ENCODE measurements around the gene KIAA1958. TPM values are rescaled to one million over a fixed set of nuclear protein-coding genes. Genes with fewer than 3 reads are reported as not detected.

Gene KIAA1958
- total RNA-seq, 1 experiment from 2014 or later = 17.6 TPM

GRCh38 chr9:112548836-112549595, 62.4 kb downstream of the KIAA1958 start:
- no peaks in the 10 kb centered on the region for H3K4me1 ChIP-seq
- H3K27ac ChIP-seq = no peak overlapping the region
- no peaks in the 10 kb centered on the region for H3K9me3 ChIP-seq (replicated peaks)
- no peaks in the 10 kb centered on the region for H3K36me3 ChIP-seq
- no peaks in the 10 kb centered on the region for H3K27me3 ChIP-seq
- DNase-seq = no peak
- H3K4me3 ChIP-seq = no peak overlapping the region

DNA sequence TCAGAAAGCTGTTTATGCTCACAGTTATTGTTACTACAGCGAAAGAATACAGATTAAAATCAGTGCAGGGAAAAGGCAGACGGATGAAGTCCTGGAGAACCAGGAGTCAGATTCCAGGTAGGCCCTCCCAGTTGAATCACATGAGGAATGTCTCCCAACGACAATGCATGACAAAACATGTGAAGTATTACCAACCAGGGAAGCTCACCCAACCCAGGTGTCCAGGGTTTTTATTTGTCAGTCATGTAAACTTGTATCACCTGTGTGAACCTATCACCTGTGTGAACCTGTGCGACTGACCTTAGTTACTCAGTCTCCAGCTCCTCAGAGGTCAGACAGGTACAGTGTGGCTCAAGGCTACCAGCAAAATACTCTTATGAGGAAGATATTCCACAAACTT, 63.9 kb downstream of the KIAA1958 start:
- Histone ChIP-seq H3K27me3 (no peaks in the 10 kb centered on the region), H3K4me3 (no peak overlapping the region), H3K9me3 (replicated peaks) (no peaks in the 10 kb centered on the region), H3K4me1 (no peaks in the 10 kb centered on the region), H3K27ac (no peak overlapping the region), H3K36me3 (no peaks in the 10 kb centered on the region)
- DNase-seq = no peak

DNA sequence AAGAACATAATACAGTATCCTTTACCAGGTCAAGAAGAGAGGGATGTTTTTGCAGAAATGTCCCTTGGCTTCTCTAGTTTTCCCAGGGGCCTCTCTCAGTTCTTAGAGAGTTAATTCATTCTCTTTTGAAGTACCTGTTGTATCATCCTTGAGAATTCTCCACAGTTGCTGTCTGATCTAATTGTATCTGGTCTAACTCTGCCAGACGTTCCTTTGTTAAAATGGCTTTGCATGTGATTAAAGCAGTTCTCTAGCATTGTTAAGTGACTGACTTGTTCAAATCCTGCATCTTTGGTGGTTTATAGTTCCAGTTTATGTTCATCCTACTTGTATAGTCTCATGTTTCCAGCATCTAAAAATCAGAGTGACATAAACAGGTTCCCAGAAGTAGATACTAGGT, 65.0 kb downstream of the KIAA1958 start:
- H3K27ac ChIP-seq = no peak overlapping the region
- H3K36me3 ChIP-seq = no peaks in the 10 kb centered on the region
- no peaks in the 10 kb centered on the region for H3K27me3 ChIP-seq
- H3K9me3 ChIP-seq (replicated peaks) = no peaks in the 10 kb centered on the region
- H3K4me3 ChIP-seq = no peak overlapping the region
- no peaks in the 10 kb centered on the region for H3K4me1 ChIP-seq
- no peak for DNase-seq

GRCh38 chr9:112552229-112553056, 65.8 kb downstream of the KIAA1958 start:
- no peak for DNase-seq
- Histone ChIP-seq H3K27ac (no peak overlapping the region), H3K4me3 (no peak overlapping the region), H3K9me3 (replicated peaks) (no peaks in the 10 kb centered on the region), H3K36me3 (no peaks in the 10 kb centered on the region), H3K27me3 (no peaks in the 10 kb centered on the region), H3K4me1 (no peaks in the 10 kb centered on the region)

GRCh38 chr9:112553256-112553826, 66.7 kb downstream of the KIAA1958 start:
- no peaks in the 10 kb centered on the region for H3K9me3 ChIP-seq (replicated peaks)
- no peaks in the 10 kb centered on the region for H3K4me1 ChIP-seq
- H3K36me3 ChIP-seq = no peaks in the 10 kb centered on the region
- no peak overlapping the region for H3K4me3 ChIP-seq
- H3K27ac ChIP-seq = no peak overlapping the region
- DNase-seq = no peak
- H3K27me3 ChIP-seq = no peaks in the 10 kb centered on the region

DNA sequence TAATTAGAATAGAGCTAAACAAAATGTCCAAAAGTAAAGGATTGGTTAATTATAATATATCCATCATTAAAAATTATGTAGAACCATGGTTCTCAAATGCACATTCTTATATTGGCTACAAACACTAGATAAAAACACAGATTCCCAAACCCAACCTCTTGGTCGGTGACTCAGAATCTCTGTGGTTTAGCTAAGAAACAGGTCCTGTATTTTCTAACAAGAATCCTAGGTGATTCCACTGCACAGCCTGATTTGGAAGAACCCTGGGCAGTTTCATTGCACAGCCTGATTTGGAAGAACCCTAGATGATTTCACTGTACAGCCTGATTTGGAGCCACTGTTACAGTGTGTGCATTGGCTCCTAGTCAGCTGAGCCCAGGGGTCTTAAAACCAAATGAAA, 67.9 kb downstream of the KIAA1958 start:
- no peak overlapping the region for H3K27ac ChIP-seq
- no peak for DNase-seq

DNA sequence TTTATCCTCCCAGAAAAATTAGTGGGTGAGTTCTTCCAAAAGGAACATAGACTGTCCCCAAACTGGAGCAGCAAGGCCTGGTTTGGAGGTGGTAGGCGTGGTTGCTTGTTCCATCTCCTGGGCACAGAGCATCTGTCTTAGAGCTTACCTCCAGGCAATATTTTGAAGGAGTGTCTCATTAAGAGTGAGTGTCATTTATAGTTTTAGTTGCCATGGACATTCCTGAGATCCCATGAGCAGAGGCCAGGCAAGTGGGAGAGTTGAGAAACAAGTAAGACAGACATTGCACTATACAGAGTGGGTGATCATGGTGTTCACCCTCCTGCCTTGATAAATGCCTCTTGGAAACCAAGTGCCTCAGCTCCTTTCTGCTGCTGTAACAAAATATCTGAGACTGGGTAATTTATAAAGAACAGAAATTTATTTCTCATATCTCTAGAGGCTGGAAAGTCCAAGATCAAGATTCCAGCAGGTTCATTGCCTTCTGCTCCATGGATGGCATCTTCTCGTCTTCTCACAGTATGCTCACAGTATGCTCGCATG, 68.5 kb downstream of the KIAA1958 start:
- no peak overlapping the region for H3K27ac ChIP-seq
- DNase-seq = no peak
- no peaks in the 10 kb centered on the region for H3K27me3 ChIP-seq
- no peaks in the 10 kb centered on the region for H3K36me3 ChIP-seq
- no peaks in the 10 kb centered on the region for H3K9me3 ChIP-seq (replicated peaks)
- H3K4me1 ChIP-seq = no peaks in the 10 kb centered on the region
- H3K4me3 ChIP-seq = no peak overlapping the region

More for the DNA sequence above, 67.9 kb downstream of the KIAA1958 start:
- H3K27me3 ChIP-seq = no peaks in the 10 kb centered on the region
- no peaks in the 10 kb centered on the region for H3K36me3 ChIP-seq
- H3K4me1 ChIP-seq = no peaks in the 10 kb centered on the region
- no peak overlapping the region for H3K4me3 ChIP-seq
- H3K9me3 ChIP-seq (replicated peaks) = no peaks in the 10 kb centered on the region

DNA sequence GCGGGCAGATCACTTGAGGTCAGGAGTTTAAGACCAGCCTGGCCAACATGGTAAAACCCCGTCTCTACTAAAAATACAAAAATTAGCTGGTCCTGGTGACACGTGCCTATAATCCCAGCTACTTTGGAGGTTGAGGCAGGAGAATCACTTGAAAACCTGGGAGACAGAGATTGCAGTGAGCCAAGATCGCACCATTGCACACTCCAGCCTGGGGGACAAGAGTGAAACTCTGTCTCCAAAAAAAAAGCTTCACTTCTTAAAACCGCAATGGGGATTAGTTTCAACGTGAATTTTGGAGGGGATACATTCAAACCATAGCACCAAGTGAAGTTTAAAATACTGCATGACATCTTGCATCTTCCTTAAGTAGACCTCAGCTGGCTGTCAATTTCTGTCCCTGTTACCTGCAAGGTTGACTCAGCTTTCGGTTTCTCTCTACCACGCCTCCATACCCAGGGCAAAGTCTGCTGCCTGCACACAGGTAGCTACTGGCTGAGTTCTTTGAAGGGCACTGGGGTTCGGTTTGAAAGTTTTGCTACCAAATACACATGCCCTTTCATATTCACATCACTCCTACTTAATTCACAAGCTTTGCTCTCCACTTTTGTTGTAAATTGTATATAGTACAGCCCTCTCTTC, 69.3 kb downstream of the KIAA1958 start:
- DNase-seq = no peak
- H3K27ac ChIP-seq = no peak overlapping the region
- H3K9me3 ChIP-seq (replicated peaks) = no peaks in the 10 kb centered on the region

DNA sequence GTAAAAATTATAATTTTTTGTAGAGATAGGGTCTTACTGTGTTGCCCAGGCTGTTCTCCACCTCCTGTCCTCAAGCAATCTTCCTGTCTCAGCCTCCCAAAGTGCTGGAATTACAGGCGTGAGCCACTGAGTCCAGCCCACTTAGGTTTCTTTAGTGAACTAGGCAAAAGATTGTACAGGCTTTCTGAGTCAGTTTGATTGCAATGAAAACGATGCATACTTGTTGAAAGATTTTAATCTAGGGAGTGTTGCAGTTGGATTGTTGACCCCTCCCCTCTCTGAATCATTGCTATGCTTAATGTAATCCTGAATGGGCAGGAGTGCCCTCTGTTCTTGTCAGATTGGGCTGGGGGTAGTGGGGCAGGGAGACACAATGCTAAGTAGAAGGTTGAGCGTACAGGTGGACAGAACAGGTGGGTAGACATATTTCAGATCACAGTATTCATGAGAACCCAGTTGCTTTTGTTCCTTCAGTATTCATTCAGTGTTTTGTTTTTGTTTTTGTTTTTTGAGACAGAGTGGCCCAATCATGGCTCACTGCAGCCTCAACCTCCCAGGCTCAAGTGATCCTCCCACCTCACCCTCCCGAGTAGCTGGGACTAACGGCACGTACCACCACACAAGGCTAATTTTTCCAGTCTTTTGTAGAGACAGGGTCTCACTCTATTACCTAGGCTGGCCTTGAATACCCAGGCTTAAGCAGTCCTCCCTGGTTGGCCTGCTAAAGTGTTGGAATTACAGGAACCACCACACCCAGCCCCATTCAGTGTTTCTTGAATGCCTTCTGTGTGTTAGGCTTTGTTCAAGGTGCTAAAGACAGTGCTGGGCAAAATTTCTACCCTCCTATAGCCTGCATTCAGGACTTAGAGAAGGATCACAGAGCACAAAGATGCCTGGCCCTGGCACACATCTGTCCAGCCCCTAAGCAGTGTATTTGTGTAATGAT, 70.1 kb downstream of the KIAA1958 start:
- Histone ChIP-seq H3K4me3 (no peak overlapping the region), H3K27ac (no peak overlapping the region), H3K27me3 (no peaks in the 10 kb centered on the region), H3K4me1 (no peaks in the 10 kb centered on the region), H3K36me3 (no peaks in the 10 kb centered on the region), H3K9me3 (replicated peaks) (no peaks in the 10 kb centered on the region)
- DNase-seq = no peak

More for the DNA sequence above, 69.3 kb downstream of the KIAA1958 start:
- no peak overlapping the region for H3K4me3 ChIP-seq
- no peaks in the 10 kb centered on the region for H3K27me3 ChIP-seq
- H3K36me3 ChIP-seq = no peaks in the 10 kb centered on the region
- no peaks in the 10 kb centered on the region for H3K4me1 ChIP-seq

DNA sequence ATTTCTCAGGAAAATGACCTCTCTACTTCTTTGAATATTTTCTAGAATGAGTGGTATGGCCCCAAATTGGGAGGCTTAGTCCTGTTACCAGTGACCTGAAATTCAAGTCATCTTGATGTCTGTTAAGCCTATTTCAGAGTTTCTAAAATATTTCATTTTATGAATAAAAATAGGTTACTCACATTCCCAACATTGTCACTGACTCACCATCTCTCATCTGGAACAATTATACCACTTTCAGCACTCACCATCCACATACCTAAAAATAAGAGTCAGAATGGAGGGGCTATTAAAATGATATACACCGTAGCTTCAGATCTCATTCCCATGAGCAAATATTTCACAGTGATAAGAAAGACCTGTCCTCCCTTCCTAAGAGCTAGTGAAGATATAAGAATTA, 71.8 kb downstream of the KIAA1958 start:
- no peak for DNase-seq

DNA sequence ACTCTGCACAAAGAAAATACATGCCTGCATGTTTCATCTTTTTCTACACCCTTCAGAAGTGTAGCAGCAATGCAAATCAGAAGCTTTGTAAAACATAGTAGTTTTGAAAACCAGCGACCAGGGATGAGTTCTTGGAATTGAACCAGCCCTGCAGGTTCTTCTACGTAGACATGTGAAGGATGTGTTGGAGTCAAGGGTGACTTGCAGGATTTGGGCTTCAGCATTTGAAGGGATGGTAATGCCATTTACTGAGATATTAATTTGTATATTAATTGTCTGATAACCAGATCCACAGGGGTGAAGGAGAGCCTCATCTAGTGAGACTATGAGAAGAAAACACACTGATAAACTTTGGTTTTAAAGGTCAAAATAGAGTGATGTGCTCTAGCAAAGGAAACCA, 72.4 kb downstream of the KIAA1958 start:
- Histone ChIP-seq H3K36me3 (no peaks in the 10 kb centered on the region), H3K27me3 (no peaks in the 10 kb centered on the region), H3K27ac (no peak overlapping the region), H3K4me3 (no peak overlapping the region), H3K4me1 (no peaks in the 10 kb centered on the region), H3K9me3 (replicated peaks) (no peaks in the 10 kb centered on the region)
- no peak for DNase-seq

More for the DNA sequence above, 71.8 kb downstream of the KIAA1958 start:
- Histone ChIP-seq H3K4me1 (no peaks in the 10 kb centered on the region), H3K36me3 (no peaks in the 10 kb centered on the region), H3K27ac (no peak overlapping the region), H3K9me3 (replicated peaks) (no peaks in the 10 kb centered on the region), H3K4me3 (no peak overlapping the region), H3K27me3 (no peaks in the 10 kb centered on the region)

DNA sequence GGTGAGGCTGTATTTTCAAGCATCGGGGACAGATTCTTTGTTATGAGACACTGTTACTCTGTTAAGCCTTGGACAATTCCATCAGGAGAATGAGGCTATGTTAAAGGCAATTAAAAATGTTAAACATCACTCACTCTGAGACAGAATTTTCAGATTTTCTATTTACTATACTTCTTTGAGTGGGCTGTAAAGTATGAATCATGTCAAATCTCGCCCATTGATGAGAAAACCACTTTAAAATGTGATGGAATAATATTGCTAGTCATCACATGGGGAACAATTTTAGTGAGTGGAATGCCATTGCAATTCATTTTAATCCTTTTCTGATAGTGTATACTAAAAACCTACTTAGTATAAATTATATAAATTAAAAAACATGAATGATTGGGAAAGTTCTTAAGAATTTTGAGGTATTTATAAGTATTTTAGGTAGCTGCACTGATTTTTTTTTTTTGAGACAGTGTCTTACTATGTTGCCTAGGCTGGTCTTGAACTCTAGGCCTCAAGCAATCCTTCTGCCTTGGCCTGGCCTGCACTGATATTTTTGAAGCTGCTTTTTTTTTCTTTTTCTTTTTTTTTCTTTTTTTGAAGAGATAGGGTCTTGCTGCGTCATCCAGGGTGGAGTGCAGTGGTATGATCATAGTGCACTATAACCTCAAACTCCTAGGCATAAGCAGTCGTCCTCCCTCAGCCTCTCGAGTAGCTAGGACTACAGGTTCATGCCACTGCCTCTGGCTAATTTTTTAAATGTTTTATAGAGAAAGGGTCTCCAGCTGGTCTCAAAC, 73.2 kb downstream of the KIAA1958 start:
- Histone ChIP-seq H3K27ac (no peak overlapping the region), H3K9me3 (replicated peaks) (no peaks in the 10 kb centered on the region), H3K27me3 (no peaks in the 10 kb centered on the region), H3K4me3 (no peak overlapping the region), H3K4me1 (no peaks in the 10 kb centered on the region), H3K36me3 (no peaks in the 10 kb centered on the region)
- DNase-seq = no peak

- no peak for DNase-seq
- H3K4me1 ChIP-seq = no peaks in the 10 kb centered on the region
- no peaks in the 10 kb centered on the region for H3K36me3 ChIP-seq
- H3K9me3 ChIP-seq (replicated peaks) = no peaks in the 10 kb centered on the region; the same call in 1 of the 2 replicates
- H3K4me3 ChIP-seq = no peak overlapping the region
- no peak overlapping the region for H3K27ac ChIP-seq
- H3K27me3 ChIP-seq = no peaks in the 10 kb centered on the region
Observed at GRCh38 chr9:112562235-112562958, 75.8 kb downstream of the KIAA1958 start.
